Progenitor cell of endocrine pancreas (in vitro differentiated cells): Measurements from ENCODE around the gene APH1B. TPM values are rescaled to one million over a fixed set of nuclear protein-coding genes. Genes with fewer than 3 reads are reported as not detected.

Experiments
- DNase-seq: peaks from one replicate; pipeline ENCODE4 v3.0.0; 2021; ENCODE audit warnings: low spot score; ENCODE audit not compliant: unreplicated experiment
- H3K27ac Mint-ChIP-seq: 2 replicates; pipeline ENCODE4 v1.8.0; 2021; ENCODE audit warnings: mild to moderate bottlenecking, moderate library complexity, mixed read lengths
- H3K27me3 Mint-ChIP-seq: 2 replicates; pipeline ENCODE4 v1.8.0; 2021; ENCODE audit warnings: mixed read lengths
- H3K36me3 Mint-ChIP-seq: 2 replicates; pipeline ENCODE4 v1.8.0; 2022; ENCODE audit warnings: mixed read lengths; ENCODE audit not compliant: insufficient read depth
- H3K4me1 Mint-ChIP-seq: 2 replicates; pipeline ENCODE4 v1.8.0; 2021; ENCODE audit warnings: low read depth, mixed read lengths
- H3K4me3 Mint-ChIP-seq: 2 replicates; pipeline ENCODE4 v1.8.0; 2021; ENCODE audit warnings: low read depth, mild to moderate bottlenecking, moderate library complexity, mixed read lengths
- H3K9me3 Mint-ChIP-seq: 2 replicates; pipeline ENCODE4 v1.8.0; 2021; ENCODE audit warnings: low read depth, mixed read lengths
- long read RNA-seq: library from polyadenylated mRNA; unstranded; transcript quantifications from one replicate; pipeline ENCODE4 v2.0.0, GENCODE V29; 2020
- total RNA-seq: library from RNA; stranded (reverse); gene quantifications from 2 replicates; pipeline ENCODE4 v1.2.1, GENCODE V29; 2021
- TF ChIP-seq, protein P1 (sequence below): fragments of 200-600 bp; sonication (generic); IDR thresholded peaks from one replicate; pipeline ENCODE4 v1.5.0; 2021; ENCODE audit warnings: antibody characterized with exemption, mild to moderate bottlenecking; ENCODE audit not compliant: unreplicated experiment

Gene APH1B
- 17.6 and 19.8 TPM in 2 replicates for total RNA-seq
- long read RNA-seq, full-length matches to known transcripts = 2 of 4 reads
- long read RNA-seq, partial matches to known transcripts = 0 of 4 reads
- long read RNA-seq, other reads (novel, unspliced or antisense) = 2 of 4 reads

DNA sequence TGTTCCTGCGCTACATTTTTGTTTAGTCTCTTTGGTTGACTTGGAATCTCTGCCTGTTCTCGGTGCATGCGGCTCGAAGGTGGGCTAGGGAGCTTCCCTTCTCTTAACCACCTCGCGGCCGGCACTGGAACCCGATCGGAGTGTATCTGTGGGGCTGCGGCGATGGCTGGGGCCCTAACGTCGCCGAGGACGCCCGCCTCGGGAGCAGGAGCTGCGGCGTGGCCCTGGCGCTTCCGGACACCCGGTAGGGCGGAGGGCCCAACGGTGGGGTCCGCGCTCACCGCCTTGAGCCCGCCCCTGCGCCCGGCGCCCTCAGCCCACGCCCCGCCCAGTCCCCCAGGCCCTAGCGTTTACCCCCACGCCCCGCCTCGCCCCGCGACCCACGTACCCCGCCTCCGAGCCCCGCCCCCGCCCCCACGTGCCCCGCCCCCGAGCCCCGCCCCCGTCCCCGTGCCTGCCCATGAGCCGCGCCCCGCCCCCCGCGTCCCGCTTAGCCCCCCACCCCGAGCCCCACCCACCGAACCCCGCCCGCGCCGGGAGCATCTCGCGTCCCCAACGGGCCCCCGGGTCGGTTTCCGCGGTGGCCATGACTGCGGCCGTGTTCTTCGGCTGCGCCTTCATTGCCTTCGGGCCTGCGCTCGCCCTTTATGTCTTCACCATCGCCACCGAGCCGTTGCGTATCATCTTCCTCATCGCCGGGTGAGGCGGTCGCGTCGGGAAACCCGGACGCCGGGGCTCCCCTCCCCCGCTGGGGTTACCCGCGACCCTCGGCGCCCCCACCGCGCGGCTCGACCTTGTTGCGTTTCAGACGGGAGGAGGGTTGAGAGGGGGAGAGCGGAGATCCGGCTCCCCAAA is at the start of gene APH1B:
Gene APH1B (plus strand): TSS at position 568 of the 855 bp plus-strand sequence. CDS start 19 bp downstream, at position 587.
- Mint-ChIP-seq H3K36me3 (peaks cover 3% of the 10 kb centered on the region), H3K4me1 (peaks cover 14% of the 10 kb centered on the region), H3K4me3 (peak within 1 kb of the TSS; percentile 92), H3K27ac (peak within 1 kb of the TSS; percentile 96), H3K27me3 (peaks cover 3% of the 10 kb centered on the region), H3K9me3 (peaks cover 3% of the 10 kb centered on the region)
- peak; percentile 75 for DNase-seq
- TF ChIP-seq, protein P1, sequence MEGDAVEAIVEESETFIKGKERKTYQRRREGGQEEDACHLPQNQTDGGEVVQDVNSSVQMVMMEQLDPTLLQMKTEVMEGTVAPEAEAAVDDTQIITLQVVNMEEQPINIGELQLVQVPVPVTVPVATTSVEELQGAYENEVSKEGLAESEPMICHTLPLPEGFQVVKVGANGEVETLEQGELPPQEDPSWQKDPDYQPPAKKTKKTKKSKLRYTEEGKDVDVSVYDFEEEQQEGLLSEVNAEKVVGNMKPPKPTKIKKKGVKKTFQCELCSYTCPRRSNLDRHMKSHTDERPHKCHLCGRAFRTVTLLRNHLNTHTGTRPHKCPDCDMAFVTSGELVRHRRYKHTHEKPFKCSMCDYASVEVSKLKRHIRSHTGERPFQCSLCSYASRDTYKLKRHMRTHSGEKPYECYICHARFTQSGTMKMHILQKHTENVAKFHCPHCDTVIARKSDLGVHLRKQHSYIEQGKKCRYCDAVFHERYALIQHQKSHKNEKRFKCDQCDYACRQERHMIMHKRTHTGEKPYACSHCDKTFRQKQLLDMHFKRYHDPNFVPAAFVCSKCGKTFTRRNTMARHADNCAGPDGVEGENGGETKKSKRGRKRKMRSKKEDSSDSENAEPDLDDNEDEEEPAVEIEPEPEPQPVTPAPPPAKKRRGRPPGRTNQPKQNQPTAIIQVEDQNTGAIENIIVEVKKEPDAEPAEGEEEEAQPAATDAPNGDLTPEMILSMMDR = peak; percentile 9

DNA sequence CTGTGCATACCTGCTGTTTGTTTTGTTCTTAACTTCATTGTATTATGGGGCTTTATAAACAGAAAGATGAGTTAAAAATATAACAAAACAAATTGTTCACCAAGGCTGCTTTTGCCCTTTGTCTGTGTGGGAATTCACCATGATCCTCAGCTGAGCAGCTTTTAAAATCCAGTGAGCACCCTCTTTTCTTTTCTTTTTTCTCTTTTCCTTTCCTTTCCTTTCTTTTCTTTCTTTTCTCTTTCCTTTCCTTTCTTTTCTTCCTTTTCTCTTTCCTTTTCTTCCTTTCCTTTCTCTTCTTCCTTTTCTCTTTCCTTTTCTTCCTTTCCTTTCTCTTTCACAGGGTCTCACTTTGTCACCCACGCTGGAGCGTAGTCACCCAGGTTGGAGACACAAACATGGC is 49.7 kb upstream of the APH1B start:
- H3K27me3 Mint-ChIP-seq = no peaks in the 10 kb centered on the region

DNA sequence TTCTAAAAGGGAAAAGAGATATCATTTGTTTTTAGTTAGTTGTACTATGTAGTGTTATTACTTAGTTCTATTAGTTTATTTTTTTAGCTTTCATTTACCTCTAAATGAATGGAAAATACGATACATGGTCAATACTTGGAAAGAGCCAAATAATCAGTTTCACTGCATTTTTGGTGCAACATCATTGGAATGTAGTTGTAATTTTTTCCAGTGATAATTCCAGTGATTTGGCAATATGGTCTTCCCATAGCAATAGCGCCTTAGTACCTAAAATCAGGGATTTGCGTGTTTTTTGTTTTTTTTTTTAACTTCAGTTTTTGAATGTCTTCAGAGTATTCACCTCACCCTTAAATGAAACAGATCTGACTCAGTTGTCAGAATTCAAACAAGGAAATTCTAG is 46.2 kb upstream of the APH1B start:
- Mint-ChIP-seq H3K4me1 (peaks cover 17% of the 10 kb centered on the region), H3K4me3 (no peak overlapping the region), H3K27ac (no peak overlapping the region), H3K27me3 (no peaks in the 10 kb centered on the region), H3K36me3 (peaks cover 1% of the 10 kb centered on the region), H3K9me3 (no peaks in the 10 kb centered on the region)
- TF ChIP-seq, protein P1 = no peak
- DNase-seq = no peak

More for the DNA sequence above, 49.7 kb upstream of the APH1B start:
- H3K27ac Mint-ChIP-seq = peak overlapping the region; percentile 25
- no peaks in the 10 kb centered on the region for H3K9me3 Mint-ChIP-seq
- peaks cover 3% of the 10 kb centered on the region for H3K4me1 Mint-ChIP-seq
- TF ChIP-seq, protein P1 = no peak
- H3K36me3 Mint-ChIP-seq = peaks cover 1% of the 10 kb centered on the region
- H3K4me3 Mint-ChIP-seq = no peak overlapping the region
- DNase-seq = no peak

DNA sequence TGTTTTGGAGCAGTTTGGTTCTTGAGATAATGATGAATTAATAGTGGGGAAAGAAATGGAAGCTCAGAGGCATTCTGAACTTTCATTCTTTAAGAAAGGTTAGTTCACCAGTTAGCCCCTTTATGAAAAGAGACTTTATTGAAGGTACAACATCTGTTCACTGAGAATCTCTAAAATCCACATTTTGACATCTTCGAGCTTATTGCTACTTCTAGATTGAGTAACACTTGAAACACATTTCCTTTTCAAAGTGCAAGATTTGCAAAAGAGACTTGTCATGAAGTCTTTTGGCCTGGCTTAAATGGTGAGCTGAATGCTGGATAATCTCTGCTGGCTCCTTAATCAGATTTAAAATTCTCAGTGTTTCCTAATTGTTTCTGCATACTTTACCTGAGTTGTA is 45.7 kb upstream of the APH1B start:
- no peaks in the 10 kb centered on the region for H3K36me3 Mint-ChIP-seq
- DNase-seq = no peak
- no peaks in the 10 kb centered on the region for H3K27me3 Mint-ChIP-seq
- no peak overlapping the region for H3K27ac Mint-ChIP-seq
- peaks cover 17% of the 10 kb centered on the region for H3K4me1 Mint-ChIP-seq
- H3K9me3 Mint-ChIP-seq = no peaks in the 10 kb centered on the region
- TF ChIP-seq, protein P1 = no peak
- H3K4me3 Mint-ChIP-seq = no peak overlapping the region

DNA sequence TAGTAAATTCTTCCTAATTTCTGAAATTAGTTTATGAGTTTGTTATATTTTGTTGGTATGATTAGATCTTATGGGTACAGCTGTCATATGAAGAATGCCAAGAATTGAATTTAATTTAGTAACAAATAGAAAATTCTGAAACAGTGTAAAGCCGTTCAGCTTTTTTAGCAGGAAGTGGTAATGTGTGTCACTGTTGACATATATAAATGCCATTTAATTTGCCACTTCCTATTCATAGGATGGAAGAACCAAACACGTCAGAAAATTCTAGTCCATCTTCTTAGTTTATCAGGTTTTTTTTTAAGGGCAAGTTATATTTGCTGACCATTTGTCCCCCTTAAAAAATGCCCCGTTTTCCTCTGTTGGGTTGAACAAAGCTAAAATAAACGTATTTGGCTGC is 45.0 kb upstream of the APH1B start:
- H3K36me3 Mint-ChIP-seq = peaks cover 3% of the 10 kb centered on the region
- no peak overlapping the region for H3K4me3 Mint-ChIP-seq
- peaks cover 17% of the 10 kb centered on the region for H3K4me1 Mint-ChIP-seq
- H3K27ac Mint-ChIP-seq = no peak overlapping the region
- TF ChIP-seq, protein P1 = no peak
- no peaks in the 10 kb centered on the region for H3K27me3 Mint-ChIP-seq
- H3K9me3 Mint-ChIP-seq = peaks cover 5% of the 10 kb centered on the region
- no peak for DNase-seq
